ENCODE results near the gene MMP27.

DNA sequence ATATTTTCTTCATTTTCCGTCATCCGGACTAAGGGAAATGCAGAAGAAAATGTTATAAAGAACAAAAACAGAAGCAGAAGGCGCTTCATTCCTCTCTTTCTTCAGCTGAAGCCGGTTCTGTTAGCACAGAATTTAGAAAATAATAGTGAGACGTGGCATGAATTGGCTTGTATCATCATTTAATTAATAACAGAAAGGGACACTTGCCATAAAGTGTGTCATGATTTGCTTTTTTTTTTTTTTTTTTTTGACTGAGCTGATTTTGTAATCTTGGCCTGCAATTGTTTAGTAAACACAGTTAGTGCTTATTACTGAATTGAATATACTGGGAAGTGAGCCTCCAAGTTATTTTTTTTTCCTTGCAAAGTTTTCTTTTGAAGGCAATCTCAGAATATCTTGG is at the start of gene MMP27:
- TF ChIP-seq, protein P1, sequence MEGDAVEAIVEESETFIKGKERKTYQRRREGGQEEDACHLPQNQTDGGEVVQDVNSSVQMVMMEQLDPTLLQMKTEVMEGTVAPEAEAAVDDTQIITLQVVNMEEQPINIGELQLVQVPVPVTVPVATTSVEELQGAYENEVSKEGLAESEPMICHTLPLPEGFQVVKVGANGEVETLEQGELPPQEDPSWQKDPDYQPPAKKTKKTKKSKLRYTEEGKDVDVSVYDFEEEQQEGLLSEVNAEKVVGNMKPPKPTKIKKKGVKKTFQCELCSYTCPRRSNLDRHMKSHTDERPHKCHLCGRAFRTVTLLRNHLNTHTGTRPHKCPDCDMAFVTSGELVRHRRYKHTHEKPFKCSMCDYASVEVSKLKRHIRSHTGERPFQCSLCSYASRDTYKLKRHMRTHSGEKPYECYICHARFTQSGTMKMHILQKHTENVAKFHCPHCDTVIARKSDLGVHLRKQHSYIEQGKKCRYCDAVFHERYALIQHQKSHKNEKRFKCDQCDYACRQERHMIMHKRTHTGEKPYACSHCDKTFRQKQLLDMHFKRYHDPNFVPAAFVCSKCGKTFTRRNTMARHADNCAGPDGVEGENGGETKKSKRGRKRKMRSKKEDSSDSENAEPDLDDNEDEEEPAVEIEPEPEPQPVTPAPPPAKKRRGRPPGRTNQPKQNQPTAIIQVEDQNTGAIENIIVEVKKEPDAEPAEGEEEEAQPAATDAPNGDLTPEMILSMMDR (IDR thresholded peaks at IDR 0.05; ENCODE audit: insufficient read depth, low read length), result no peak
- TF ChIP-seq, protein P2, sequence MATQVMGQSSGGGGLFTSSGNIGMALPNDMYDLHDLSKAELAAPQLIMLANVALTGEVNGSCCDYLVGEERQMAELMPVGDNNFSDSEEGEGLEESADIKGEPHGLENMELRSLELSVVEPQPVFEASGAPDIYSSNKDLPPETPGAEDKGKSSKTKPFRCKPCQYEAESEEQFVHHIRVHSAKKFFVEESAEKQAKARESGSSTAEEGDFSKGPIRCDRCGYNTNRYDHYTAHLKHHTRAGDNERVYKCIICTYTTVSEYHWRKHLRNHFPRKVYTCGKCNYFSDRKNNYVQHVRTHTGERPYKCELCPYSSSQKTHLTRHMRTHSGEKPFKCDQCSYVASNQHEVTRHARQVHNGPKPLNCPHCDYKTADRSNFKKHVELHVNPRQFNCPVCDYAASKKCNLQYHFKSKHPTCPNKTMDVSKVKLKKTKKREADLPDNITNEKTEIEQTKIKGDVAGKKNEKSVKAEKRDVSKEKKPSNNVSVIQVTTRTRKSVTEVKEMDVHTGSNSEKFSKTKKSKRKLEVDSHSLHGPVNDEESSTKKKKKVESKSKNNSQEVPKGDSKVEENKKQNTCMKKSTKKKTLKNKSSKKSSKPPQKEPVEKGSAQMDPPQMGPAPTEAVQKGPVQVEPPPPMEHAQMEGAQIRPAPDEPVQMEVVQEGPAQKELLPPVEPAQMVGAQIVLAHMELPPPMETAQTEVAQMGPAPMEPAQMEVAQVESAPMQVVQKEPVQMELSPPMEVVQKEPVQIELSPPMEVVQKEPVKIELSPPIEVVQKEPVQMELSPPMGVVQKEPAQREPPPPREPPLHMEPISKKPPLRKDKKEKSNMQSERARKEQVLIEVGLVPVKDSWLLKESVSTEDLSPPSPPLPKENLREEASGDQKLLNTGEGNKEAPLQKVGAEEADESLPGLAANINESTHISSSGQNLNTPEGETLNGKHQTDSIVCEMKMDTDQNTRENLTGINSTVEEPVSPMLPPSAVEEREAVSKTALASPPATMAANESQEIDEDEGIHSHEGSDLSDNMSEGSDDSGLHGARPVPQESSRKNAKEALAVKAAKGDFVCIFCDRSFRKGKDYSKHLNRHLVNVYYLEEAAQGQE (IDR thresholded peaks at IDR 0.05; ENCODE audit: insufficient replicate concordance, low read depth), result no peak
- TF ChIP-seq POLR2AphosphoS5 (IDR thresholded peaks at IDR 0.05; ENCODE audit: low read depth), result no peak
- no peak for TF ChIP-seq GABPA (IDR thresholded peaks at IDR 0.05; ENCODE audit: low read depth)
- TF ChIP-seq SPI1 (IDR thresholded peaks at IDR 0.05; ENCODE audit: borderline replicate concordance, low read depth), result no peak

Data from HL-60 (cell line).